ENCODE data around the gene ONECUT1. TPM values are rescaled to one million over a fixed set of nuclear protein-coding genes. Genes with fewer than 3 reads are reported as not detected.

ONECUT1 gene
- total and polyA plus RNA-seq, 8 donors, result not detected

DNA sequence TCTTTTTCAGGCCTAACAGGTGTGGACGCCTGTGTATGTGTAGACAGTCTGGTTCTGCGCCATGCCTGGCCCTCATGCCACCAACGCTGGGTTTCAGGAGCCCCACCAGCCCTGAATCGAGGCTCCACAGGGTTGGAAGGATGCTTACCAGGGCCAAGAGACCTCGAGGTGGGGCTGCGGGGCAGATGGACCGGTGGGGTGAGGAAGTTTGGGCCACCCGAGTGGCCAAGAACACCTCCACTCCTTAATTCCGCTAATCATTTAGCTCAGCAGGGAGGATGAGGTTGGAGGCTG is 6.0 kb upstream of the ONECUT1 start:
- Histone ChIP-seq H3K4me3 (no peak overlapping the region), H3K27me3 (peaks cover 96 to 100% of the 10 kb centered on the region in 2 donors), H3K9me3 (no peaks in the 10 kb centered on the region), H3K4me1 (peaks cover 0 to under 1% of the 10 kb centered on the region in 2 donors), H3K36me3 (no peaks in the 10 kb centered on the region), H3K27ac (no peak overlapping the region)
- ATAC-seq, result no peak
- no peak for TF ChIP-seq CTCF (IDR thresholded peaks at IDR 0.05)
- no peak for DNase-seq
- intact Hi-C loops (cut with DNase I), result no loop called here

GRCh38 chr15:52795464-52796227 is 5.5 kb upstream of the ONECUT1 start:
- ATAC-seq (no peak), DNase-seq (no peak)
- Histone ChIP-seq H3K4me1 (peaks cover 4 to 6% of the 10 kb centered on the region in 2 donors), H3K4me3 (no peak overlapping the region), H3K36me3 (no peaks in the 10 kb centered on the region), H3K9me3 (no peaks in the 10 kb centered on the region), H3K27me3 (peaks cover 96 to 100% of the 10 kb centered on the region in 2 donors), H3K27ac (no peak overlapping the region)
- intact Hi-C loops (cut with DNase I), result no loop called here
- TF ChIP-seq CTCF (IDR thresholded peaks at IDR 0.05), result no peak

GRCh38 chr15:52794665-52795463 is 4.7 kb upstream of the ONECUT1 start:
- no peak for ATAC-seq
- Histone ChIP-seq H3K9me3 (no peaks in the 10 kb centered on the region), H3K27ac (no peak overlapping the region), H3K36me3 (no peaks in the 10 kb centered on the region), H3K4me1 (peaks cover 6 to 14% of the 10 kb centered on the region in 2 donors), H3K27me3 (peaks cover 93 to 100% of the 10 kb centered on the region in 2 donors), H3K4me3 (no peak overlapping the region)
- DNase-seq, result no peak
- intact Hi-C loops (cut with DNase I), result no loop called here
- TF ChIP-seq CTCF (IDR thresholded peaks at IDR 0.05), result no peak

- intact Hi-C loops (cut with DNase I), result no loop called here
- H3K4me1 ChIP-seq, result peaks cover 9 to 28% of the 10 kb centered on the region in 2 donors
- no peak overlapping the region for H3K27ac ChIP-seq
- H3K9me3 ChIP-seq, result no peaks in the 10 kb centered on the region
- H3K36me3 ChIP-seq, result no peaks in the 10 kb centered on the region
- H3K4me3 ChIP-seq, result no peak overlapping the region
- DNase-seq, result no peak
- peaks cover 91 to 100% of the 10 kb centered on the region in 2 donors for H3K27me3 ChIP-seq
- no peak for TF ChIP-seq CTCF (IDR thresholded peaks at IDR 0.05)
- no peak for ATAC-seq
These were observed 1.6 kb upstream of the ONECUT1 start for GRCh38 chr15:52791776-52792175.

All from left lung (tissue), 10 donors.